DMS114 treated with DMSO at 0.1 percent for 48 hours (cell line): ENCODE measurements around the gene C16orf96.

Source experiments
- DNase-seq: peaks from one replicate; lab custom pipeline; 2025; ENCODE audit not compliant: unreplicated experiment; lab: John Stamatoyannopoulos, UW

Gene C16orf96

DNA sequence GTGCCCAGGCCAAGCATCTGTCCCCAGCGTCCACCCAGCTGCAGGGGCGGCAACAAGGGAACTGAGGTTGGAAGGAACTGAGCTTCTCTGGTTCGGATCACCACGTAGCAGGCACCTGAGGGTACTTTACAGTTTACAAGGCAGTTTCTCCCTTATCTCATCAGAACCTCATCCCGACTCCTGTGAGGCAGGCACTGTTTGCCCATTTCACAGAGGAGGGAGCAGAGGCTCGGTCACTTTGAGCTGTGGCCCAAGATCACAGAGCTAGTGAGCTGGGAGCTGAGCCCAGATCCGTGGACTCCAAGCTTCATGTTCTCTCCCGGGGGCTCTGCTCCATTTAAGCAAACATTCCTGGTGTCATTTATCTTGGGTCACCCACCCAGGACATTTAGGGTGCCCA is 43.4 kb downstream of the C16orf96 start:
- no peak for DNase-seq

DNA sequence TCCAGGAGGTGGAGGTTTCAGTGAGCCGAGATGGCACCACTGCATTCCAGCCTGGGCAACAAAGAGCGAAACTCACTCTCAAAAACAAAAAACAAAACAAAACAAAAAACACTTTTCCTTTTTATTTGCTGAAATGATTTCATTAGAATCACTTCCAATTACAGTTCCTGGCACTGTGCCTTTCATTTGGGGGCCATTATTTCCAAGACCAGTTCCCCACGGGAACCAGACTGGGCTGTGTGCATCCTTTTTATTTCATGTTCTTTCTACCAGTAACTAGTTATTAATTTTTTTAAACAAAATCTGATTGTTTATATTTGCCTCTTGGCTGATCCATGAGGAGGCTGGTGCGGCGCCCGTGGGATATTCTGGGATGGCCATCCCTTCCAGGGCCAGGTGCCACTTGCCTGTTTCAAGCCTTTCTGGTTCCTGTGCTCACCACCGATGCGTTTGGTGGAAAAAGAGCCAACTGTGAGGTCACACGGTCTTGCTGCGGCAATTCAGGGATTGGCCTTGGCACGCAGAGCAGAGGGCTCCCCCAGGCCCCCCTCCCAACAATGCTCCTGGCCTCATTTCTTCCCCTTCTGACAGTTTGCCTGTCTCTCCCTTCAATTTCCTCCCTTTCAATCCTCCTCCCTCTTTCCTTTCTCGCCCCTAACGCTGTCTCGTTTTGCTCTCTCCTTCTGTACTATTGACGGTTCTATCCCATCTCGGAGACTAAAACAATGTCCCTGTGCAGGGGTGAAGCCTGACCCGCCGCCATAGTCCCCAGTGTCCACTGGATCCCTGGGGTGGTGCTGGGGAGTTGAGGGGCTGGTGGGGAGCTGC is 45.1 kb downstream of the C16orf96 start:
- no peak for DNase-seq

DNA sequence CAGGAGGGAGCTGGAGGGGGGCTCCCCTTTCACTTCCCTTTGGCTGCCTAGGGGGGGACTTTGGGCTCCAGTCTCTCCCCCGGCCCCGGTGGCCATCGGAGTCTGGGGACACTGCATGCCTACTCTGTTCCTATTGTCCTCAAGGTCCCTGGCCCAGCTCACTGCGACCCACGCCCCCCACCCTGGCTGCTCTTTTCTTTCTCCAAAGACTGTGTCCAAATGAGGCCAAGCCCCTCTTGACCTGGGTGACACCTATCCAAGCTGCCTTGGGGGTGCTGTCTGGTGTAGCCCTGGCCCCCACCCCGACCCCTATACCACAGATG is 45.7 kb downstream of the C16orf96 start:
- no peak for DNase-seq

DNA sequence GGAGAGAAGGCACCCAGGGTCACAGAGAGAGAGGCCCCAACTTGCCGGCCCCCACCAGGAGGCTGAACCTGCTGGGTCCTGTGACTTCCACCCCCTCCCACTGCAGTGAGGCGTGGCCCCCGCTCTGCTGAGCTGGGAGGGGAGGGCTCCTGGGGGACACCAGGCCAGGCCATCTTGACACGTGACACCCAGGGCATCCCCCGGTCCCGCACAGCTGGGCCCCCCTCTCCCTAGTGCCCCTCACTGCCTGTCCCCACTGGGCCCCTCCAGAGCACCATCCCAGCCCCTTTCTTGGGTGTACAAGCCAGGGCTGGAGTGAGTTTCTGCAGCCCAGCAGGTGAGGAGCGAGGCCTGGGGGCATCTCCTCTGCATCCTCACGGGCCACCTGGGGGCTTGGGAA is 46.2 kb downstream of the C16orf96 start:
- DNase-seq = no peak

DNA sequence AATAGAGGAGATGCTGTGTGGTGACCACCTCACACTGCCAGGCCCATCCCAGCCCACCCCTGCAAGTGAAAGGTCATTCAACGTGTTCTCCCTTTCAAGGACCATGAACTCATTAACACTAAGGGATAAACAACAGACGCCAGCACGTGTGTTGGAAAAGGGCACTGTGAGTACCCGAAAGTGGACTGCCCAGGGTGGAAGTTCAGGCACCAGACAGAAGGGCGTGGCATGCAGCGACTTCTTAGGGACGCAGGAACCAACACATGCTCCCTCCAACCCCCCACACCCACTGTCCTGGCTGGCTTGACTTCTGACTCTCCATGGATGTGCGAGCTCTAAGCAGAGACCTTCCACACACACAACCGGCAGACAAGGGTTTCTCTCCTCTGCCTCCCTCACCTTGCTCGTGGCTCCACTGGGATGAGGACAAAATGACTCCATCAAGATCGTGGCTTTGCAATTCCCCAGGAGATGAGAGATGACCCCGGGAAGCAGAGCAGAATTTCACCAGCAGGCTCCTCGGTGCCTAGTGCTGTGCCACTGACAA is 47.6 kb downstream of the C16orf96 start:
- no peak for DNase-seq

DNA sequence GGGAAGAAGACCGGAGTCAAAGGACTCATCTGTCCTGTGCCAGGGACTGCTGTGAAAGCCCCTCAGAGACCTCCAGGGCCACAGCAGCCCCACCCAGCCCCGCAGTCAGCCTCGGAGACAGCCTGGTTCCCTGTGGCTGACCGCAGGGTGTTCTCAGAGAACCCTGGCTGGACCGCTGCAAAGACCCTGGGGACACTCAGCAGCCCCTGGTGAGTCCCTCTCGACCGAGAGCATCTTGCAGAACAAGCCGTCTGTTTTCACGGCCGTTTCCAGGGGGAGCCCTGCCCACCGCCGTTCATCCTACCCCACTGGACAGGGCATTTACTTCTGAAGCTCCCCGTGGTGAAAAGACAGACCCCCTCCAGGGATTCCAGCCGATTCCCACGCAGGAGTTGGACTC is 48.3 kb downstream of the C16orf96 start:
- DNase-seq = no peak

DNA sequence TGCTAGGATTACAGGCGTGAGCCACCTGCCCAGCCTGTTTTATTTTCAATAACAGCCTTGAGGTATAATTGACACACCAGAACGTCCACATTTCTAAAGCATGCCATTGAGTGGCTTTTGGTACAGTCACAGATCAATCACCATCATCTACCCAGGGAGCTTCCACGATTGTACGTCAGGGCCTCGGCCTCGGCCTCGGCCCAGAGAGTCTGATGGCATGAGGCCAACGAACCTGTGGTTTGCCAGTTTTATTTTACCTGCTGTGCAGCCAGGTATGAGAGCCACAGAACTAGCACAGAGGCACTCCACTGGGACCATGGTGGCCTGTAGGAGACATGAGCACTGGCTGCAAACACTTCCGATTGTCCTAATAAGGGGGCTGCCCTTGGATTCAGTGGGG is 50.2 kb downstream of the C16orf96 start:
- DNase-seq = no peak

DNA sequence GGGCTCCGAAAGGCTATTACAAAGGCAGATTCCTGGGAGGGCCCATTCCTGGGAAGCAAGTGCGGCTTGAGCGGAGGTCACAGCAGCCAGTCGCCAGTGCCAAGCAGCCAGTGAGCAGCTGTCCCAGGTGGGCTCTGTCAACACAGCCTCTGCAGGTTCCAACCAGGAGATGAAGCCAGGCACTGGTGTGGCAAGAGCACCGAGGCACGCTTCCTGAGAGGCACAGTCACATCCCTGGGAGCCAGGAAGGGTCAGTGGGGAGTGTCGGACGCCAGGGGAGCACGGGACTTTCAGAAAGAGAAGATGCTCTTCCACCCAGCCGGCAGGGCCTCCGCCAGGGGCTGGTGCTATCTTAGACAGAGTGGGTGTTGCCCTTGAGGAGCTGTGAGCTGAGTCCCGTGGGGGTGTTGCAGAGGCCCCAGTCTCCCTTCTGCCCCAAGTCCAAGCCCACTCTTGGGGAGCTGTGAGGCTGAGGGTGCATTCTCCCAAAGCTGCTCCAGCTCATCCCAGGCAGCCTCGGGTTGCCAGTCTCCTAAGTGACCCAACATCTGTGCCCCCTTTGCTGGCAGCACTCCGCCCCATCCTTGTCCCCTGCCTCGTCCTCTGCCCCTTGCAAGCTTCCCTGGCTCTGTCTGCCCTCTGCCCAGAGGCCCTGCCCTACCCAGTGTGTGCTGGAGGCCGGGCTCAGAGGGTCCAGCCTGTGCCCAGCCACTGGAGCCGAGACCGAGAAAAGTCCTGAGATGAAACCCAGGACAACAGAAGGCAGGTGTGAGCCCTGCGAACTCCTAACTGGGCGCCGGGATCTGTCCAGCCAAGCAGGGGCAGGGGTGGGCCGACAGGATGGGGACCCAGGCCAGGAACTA is 51.9 kb downstream of the C16orf96 start:
- no peak for DNase-seq

DNA sequence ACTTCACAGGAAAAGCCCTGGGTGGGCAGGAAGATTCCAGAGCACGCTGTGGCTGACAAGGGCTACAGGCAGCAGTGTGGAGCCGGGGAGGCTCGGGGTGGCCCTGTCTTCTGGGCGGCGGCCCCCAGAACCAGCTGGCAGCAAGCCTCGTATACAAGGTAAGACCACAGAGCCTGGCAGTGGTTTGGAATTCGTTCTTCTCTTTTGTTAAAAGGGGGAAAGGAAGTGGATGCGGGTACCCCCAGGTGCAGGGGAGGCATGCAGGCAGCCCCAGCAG is 52.5 kb downstream of the C16orf96 start:
- no peak for DNase-seq

DNA sequence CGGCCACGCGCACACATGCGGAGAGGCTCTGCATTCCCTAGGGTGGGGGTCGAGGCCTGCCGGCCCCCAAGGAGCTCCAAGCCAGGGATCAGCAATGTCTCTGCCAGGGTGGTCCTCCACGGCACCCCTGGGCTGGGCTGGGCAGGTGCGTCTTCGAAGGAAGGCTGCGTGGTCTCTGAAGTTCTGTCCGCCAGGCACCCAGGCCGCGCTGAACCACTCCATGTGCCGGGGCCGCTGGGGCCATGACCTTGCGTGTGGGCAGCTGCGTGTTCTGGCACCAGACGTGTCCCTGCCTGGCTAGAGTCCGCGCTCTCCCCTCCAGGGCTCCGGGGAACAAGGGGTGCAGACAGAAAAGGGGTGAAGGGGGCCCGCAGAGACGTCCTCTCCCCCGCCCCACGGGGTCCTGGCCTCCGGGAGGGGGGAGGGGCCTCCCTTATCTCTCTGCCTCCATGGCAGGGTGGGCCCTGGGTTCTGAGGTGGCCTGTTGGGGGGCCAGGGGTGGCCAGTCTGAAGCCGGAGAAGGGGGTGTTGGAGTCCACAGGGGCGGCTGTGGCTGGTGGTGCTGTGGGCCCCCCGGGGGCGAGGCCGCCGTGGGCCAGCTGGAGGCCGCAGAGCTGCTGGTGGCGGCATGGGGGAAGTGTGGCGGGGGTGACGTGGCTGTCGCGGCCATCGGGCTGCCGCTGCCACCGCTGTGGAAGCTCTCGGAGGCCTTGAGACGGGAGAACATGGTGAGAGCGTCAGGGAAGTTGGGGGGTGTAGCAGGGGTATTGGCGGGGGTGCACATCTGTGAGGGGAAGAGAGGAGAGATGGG is 53.3 kb downstream of the C16orf96 start:
- DNase-seq = no peak

DNA sequence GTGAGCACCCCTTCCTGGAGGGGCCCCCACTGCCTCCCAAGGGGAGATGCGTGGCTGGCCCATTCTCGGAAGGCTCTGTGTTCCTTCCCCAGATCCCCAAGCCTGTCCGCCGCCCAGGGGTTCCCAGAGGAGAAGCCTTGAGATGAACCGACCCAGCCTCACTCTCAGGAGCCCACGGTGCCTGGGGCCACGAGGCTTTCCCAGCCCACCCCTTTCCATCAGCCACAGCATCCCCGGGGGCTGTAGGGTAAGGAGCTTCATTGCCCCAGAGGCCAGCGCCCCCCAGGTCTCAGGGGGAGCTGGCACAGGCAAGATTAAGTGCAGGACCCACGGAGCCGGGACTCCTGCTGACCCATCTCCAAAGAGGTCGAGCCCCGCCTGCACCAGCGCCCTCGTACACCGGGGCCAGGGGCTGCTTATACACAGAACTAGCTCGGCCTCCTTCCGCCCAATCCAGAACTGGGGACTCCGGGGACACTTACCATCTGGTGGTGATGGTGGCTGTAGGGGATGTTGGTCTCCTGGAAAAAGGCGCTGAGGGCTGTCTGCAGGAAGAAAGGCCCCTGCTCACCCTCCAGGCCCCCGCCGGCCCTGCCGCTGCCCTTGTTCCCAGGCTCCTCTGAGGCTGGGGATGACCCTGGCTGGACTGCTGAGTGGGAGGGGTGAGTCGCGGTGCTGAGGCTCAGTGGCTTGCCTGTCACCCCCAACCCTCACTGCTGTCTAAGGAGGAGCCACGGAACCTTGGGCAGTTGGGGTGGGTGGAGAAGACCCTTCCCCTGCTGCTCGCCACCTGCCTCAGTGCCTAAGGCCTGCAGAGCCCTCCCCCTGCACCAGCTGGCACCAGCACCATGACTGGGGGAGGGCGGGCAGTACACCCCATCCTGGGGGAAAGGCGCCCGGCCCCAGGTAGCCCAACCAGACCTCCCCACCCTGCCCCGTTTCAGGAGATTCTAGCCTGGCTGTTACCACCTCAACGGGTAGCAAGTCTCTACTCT is 54.2 kb downstream of the C16orf96 start:
- DNase-seq = no peak

DNA sequence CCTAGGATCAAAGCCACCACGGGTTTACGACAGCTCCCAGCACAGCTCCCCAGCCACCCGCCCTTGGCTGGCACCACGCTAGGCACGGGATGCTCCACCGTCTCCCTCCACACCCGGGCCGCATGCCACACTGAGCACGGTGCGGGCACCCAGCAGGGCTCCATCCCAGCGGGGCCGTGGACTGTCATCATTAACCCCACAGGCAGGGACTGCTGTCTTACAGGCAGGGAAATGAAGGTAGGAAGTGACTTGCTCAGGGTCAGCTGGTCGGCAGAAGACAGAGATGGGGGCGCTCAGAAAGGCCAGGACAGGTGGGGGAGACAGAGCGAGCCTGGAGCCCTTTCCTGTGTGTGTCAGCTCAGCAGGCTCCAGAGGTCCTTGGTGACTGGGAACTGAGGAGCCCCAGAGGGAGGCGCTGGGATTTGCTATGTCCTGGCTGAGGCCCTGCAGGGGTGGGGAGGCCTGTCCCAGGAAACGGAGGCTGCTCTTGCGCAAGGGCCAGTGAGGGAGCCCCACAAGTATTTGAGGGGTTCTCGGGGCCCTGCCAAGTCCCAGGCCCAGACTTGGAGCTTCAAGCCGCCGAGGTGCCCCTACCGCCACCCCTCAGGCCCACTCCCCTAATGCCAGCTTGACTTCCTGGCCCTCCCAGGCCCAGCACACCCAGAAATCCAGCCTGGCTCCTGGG is 55.3 kb downstream of the C16orf96 start:
- DNase-seq = no peak

DNA sequence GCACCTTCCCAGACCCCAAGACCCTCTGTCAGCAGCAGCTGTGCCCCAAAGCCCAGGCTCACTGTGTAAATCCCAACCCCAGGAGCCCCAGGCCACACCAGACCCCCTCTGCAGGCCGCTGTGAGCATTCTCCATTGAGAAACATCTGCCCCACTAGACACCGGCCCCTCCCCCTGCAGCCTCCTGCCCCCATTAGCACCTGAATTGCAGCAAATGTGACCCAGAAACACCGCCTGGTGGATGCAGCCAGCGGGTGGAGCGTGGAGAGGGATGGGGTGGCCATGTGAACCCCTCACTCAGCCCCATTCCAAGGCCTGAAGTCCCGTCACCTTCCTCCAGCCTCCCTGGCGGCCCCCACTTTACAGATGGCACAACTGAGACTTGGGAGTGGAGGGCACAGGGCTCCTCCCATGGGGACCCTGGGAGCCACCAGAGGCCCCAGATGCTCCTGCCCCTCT is 56.4 kb downstream of the C16orf96 start:
- no peak for DNase-seq

DNA sequence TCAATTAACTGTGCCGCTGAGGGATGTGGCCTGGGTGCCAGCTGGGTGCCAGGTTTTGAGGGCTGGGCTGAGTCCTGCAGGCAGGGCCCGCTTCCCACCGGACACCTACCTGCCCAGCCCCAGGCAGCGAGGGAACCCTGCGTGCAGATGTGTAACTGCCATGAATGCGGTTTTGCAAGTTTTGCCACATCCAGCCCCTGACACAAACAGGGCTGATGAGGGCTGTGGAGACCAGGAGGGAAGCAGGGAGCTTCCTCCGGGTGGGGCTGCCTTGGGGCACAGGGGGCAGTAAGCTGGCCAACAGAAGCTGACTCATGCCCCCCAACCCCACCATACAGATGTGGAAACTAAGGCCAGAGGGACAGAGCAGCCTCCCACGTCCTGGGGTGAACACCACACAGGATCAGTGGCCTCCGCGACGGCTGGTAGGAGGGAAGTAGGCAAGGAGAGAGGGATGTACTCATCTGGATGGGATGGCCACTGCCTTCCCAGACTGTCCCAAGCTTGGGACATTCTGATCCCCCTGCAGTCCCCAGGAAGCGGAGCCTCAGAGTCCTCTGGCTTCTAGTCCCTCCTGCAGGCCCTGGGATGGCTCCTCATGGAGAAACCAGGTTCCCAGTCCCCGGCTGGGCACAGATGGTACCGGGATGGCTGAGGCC is 57.0 kb downstream of the C16orf96 start:
- DNase-seq = no peak

DNA sequence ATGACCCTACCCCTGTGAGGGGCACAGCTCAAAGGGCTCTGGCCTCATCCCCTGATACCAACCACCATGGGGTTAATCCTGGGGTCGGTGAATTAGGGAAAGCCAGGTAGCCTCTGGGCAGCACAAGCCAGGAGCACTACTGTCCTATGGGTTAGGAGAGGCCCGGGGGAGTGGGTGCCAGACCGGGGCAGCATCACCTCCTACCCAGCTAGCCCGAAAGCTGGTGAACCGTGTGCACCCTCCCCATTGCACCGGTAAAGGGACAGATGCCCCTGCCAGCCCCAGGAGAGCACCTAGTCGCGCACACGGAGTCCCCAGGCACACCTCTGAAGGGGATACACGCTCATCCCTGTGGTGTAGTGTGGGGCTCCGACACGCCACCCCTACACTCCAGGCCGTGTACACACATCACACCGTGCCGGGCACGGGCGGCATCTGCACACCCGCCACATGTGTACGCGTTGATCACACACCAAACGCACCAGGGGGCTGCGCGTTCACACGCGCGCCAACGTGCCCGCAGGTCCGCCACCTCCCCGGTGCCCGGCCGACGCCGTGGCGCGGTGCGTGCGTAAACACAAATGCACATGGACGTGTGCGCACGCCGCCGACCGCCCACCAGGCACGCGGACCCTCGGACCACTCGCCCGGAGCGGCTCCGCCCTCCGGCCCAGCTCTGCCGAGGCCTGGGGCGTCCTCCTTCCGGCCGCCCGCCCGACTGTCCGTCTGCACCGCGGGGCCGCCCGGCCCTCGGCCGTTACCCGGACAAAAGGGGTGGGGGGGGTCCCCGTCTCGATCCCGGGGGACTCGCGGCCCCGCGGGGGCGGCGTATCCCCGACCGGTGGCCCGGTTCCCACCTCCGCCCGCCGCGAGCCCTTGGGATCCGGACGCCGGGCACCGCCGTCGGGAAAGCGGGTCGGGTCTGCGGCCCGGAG is 57.8 kb downstream of the C16orf96 start:
- no peak for DNase-seq

DNA sequence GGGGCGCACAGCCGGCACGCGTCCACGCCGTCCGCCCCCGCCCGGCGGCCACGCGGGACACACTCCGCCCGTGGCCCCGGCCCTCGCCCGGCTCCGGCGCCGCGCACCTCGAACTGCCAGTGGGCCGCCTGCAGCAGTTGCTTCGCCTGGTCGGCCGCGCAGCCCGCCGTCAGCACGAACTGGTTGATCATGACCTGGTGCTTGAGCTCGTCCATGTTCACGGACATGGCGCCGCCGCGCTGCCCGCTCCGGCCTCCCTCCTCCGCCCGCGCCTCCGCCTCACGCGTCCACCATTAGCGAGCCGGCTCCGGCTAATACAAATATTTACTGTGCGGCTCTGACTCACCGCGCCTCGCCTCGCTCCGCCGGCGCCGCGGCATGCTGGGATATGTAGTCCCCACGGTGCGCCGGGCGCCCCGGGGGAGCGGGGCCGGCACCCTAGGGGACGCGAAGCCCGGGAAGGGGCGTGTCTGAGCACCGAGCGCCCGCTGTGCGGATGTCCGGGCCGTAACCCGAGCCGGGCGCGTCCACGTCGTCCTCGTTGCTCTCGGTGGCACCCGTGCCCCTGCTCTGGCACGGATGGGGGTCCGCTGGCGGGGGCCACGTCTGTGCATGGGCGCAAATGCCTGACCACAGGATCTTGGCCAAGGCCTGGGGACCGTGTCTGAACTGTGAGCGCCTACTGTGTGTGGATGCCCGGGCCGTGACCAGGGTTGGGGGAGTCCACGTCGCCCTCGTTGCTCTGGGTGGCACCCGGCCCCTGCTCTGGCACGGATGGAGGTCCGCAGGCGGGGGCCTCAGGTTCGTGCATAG is 58.6 kb downstream of the C16orf96 start, which contains the start of gene UBALD1:
TSS of gene UBALD1 (minus strand) at position 318 of the 813 bp plus-strand sequence. CDS start at position 227, 91 bp downstream.
- peak; percentile 48 for DNase-seq
